Activated CD4-positive, alpha-beta T cell treated with anti-CD3 and anti-CD28 coated beads, Interleukin-2, Interleukin-4, amounts not matched to agents 100 ng/mL and 50 ng/mL, durations not matched to agents 16 hours and 8 hours (primary cell): ENCODE data around the gene CBFA2T3.

ENCODE experiments used
- DNase-seq: peaks from one replicate; pipeline ENCODE4 v3.0.0-alpha.2; 2020; ENCODE audit warnings: low spot score

The CBFA2T3 gene

DNA sequence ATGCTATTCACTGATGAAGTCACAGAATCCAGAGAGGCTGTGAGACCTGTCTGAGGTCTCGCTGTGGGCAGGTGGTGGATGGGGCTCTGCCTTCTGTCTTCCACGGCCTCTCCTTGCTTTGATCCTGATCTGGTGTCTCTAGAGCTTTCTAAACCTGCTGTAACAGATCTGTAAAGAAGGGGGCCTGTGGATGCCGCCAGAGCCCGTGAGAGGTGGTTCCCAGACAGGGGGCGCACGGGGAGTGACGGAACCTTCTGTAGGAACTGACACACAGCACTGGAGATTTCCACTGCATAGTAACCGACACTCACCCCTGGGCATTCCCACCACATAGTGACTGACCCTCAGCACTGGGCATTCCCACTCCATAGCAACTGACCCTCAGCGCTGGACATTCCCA is 16.0 kb downstream of the CBFA2T3 start:
- no peak for DNase-seq

DNA sequence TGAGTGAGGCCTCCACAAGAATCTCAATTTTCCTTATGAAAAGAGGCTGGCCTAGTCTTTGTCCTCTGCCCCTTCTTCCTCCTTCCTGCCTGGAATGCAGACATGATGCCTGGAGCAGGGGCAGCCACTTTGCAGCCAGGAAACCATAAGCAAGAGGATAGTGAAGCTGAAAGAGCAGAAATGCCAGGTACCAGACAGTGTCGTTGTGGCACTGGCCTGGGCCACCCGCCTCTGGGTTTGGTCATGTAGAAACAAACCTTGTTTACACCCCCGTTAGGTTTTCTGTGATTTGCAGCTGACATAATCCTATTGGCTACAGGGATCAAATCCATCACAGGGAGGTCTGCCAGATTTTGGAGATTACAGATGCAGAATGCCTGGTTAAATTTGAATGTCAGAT is 16.5 kb downstream of the CBFA2T3 start:
- no peak for DNase-seq

DNA sequence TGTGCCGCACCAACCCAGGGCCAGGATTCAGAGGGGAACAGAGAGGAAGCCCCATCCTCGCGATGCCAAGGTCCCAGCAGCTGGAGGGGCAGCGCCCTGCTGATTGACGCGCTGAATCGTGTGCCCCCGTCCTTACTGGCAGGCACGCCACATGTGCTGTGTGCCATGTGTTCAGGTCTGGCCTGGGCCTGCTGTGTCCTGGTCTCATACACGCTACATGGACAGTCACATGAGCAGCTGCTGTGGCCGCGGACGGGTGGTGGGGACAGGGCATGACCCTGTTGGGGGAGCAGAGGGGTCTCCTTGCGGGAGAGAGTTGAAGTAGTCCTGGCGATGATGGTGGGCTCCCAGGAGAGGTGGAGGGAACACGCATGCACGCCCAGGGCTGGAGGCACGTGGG is 18.0 kb downstream of the CBFA2T3 start:
- no peak for DNase-seq

DNA sequence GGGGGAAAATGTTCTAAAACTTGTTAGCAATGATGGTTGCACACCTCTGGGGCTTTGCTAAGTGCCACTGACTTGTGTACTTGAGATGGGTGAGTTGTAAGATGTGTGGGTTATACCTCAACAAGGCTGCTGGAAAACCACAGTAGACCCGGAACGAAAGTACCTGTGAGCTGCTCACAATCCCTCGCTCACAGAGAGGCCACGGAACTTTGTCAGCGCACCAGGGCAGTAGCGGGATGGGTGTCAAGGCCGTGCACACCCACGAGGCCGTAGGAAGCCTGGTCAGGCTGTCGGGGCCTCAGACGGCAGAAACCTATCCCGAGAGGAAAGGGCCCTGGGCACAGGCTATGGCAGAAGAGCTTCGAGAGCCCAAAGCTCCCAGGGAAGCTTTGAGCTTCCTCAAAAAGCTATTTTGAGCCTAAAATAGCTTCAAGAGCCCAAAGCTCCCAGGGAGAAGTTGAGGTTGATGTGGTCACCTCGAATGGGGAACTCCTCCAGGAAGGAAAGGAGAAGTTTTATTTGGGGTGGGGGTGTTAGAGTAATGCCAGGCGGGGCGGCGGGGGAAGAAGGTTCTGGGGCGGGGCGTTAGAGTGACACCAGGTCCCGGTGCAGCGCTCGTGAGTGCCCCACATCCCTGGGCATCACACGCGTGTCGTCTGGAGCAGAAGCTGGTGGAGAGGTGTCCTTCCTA is 19.0 kb downstream of the CBFA2T3 start:
- peak; percentile 16 for DNase-seq

DNA sequence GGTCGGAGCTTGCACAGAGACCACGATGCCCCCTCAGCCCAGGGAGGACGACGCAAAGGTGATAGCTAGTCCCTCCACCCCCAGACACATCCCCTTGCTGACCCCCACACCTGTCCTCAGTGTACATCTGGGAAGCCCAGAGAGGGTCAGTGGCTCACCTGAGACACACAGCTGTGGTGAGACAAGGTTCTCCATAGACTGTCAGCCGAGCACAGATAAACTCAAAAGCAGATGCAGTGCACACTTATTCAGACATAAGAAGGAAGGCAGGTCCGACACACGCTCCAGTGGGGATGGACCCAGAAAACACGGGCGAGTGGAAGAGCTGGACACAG is 19.6 kb downstream of the CBFA2T3 start:
- no peak for DNase-seq

DNA sequence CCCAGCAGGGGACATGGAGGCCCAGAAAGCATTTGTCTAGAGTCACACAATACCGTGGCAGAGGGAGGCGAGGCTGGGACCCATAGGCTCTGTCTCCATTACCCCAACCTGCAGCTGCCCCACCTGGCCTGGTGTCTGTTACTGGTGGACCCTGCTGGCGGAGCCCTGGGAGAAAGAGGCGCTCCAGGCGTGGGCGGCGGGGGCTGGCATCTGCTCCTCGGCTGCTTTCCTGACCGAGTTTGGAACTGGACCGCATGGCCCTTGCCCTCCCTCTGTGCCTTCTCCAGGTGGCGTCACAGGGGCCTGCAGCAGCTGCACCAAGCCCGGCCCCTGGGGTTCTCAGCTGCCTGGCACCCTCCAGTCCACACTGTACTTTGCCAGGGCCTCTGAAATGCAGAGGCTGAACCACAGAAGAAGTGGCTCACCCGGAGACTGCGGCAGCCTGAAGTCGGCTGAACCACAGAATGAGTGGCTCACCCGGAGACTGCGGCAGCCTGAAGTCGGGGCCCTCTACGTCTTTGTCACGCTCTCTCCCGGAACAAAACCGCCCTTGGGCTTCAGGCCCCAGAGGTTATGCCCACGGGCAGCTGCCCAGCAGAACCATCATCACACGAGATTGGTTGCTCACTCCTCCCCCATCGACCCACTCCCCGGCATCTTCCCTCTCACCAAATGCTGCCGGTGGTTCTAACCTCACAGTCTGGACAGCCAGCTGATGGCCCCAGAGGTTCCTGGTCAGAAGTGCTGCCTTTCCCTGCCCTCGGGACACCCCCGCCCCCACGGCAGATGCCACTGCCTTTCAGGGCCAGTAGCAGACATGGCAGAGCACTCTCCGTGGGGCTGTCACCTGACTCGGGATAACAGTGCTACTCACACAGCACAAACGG is 20.2 kb downstream of the CBFA2T3 start:
- DNase-seq: no peak

DNA sequence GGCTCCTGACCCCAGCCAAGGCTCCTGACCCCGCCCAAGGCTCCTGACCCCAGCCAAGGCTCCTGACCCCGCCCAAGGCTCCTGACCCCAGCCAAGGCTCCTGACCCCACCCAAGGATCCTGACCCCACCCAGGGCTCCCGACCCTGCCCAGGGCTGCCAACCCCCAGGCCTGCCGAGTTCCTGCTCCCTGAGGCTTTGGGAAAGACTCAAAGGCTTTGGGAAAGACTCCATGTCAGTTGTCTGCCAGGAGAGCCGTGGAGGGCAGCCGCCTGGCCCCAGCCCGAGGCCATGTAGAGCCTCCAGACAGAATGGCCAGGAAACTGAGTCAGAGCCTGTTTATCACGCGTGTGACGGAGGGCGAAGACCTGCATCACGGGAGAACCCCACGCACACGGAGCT is 21.1 kb downstream of the CBFA2T3 start:
- no peak for DNase-seq

DNA sequence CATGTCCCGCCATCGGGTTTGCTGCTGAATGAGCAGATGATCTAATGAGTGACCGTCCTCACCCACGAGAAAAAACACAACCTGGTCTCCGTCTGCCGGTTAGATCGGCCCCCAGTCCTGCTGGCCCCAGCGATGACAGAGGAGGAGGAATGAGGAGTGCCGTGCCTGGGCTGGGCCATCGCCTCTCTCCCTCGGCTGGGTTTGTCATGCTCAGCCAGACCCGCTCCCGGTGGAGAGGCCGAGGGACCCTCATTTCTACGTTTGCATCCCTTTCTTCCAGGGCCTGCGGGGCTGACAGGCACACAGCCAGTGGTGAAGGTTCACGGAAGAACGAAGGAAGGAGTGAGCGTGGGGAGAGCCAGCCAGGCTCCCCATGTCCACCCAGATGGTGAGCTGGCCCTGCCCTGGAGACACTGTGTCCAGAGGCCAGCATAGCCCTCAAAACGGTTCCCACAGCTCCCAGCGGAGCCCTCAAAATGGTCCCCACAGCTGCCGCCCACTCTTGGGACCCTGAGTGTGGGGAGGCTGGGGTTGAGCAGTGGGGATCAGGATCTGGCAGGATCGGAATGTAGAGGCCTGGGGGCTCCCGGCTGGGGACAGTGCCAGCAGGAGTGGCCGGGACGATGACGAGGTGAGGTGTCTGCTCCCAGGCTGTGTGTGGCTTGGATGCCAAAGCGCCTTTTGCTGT is 23.9 kb downstream of the CBFA2T3 start:
- DNase-seq: no peak

DNA sequence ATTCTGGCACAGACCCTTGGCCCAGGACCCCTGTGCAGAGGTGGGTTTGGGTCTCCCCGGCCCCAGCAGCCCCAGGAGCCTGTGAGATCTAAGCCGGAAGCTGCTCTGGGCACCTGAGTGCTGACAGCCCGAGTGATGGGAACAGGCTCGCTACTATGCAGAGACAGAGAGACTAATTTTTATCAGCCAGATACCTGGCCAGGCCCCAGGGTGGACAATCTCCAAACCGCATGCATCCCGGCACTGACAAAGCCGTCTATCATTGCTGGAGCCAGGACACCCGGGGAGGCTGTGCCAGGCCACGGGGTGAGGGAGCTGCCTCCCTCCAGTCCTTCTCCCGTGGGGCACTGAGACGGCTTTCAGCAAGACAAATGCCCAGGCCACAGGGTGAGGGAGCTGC is 25.0 kb downstream of the CBFA2T3 start:
- DNase-seq: no peak

DNA sequence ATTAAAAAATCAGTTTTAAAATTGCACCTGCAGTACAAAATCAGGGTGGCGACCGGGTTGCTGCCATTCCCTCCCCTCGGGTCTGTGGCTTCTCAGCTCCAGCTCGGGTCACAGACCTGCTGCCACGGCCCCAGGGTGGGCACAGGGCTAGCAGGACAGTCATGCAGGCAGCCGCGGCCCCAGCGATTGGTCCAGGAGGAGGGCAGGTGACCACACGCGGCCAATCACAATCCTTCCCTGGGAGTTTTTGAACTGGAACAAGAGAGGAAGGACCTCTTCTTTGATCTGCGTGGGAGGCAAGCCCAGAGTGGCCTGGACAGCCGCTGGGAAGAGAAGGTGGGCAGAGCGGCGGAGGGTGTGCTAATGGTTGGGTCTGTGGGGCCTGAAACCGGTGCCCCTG is 25.5 kb downstream of the CBFA2T3 start:
- no peak for DNase-seq

DNA sequence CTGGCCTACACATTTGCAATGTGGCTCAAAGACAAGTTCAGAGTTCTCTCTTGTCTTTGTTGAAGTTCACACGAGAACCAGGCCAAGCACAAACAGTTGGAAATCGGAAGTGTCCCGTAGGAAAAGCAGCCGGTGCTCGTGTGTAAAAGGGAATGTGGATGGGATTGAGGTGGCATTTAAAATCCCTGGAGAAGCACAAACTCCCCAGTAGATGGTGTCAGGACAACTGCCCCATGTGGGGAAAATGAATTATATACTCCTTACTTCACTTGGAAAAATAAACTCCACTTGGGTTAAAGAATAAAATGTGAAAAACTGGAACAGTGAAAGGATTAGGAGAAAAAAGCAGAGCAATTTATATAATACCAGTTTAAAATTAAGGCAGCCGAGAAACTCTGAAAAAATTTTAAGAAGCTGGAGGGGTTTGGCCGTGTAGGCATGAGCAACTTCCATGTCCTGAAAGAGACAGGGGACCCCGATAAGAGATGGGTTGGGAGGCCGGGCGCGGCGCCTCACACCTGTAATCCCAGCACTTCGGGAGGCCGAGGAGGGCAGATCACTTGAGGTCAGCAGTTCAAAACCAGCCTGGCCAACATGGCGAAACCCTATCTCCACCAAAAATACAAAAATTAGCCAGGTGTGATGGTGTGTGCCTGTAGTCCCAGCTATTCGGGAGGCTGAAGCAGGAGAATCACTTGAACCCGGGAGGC is 28.1 kb downstream of the CBFA2T3 start:
- no peak for DNase-seq

DNA sequence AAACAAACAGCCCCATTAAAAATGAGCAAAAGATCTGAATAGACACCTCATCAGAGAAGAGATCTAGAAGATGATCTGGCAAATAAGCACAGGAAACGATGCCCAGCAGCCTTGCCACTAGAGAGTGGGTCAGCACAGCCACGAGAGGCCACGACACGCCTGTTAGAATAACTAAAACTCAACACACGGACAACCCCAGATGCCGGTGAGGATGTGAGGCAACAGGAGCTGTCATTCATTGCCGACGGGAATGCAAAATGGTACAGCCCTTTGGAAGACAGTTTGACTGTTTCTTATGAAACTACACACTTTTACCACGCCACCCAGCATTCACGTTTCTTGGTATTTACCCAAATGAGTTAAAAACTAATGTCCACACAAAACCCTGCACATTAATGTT is 31.5 kb downstream of the CBFA2T3 start:
- DNase-seq: no peak

DNA sequence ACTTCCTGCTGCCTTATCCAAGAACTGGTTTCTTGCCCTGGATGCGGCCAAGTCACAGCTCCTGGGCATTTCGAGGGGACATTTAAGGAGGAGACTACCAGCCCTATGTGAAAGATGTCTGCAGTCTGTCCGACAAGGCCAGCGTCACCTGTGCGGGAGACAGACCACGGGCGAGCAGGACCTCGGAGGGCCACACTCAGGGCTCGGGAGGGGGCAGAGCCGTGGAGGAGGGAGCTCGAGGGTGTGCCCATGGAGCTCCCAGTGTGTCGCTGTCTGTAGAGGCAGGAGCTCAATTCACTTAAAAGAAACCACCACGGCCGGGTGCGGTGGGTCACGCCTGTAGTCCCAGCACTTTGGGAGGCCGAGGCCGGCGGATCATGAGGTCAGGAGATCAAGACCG is 33.3 kb downstream of the CBFA2T3 start:
- DNase-seq: no peak

DNA sequence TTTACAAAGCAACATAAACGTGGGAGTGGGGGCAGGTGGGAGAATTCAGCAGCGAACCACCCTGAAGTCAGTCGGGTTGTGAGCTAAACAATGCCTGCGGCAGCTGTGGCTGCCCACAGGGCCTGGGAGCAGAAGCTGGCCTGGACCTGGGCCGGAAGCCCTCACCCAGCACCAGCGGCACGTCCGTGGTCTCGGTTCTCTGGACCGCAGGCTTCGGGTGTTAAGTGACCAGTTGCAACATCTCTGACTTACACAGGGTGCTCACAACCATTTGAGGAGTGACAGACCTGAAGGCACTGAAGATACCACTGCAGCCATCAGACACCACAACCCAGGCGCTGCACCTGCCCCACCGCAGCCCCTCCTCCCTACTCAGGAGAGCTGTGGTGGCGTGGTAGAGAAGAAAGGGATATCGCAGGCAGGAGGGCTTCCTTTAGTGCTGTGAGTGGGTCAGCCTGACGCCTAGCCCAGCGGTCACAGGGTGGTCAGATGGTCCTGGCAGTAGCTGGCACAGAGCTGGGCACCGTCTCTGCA is 33.8 kb downstream of the CBFA2T3 start:
- no peak for DNase-seq

DNA sequence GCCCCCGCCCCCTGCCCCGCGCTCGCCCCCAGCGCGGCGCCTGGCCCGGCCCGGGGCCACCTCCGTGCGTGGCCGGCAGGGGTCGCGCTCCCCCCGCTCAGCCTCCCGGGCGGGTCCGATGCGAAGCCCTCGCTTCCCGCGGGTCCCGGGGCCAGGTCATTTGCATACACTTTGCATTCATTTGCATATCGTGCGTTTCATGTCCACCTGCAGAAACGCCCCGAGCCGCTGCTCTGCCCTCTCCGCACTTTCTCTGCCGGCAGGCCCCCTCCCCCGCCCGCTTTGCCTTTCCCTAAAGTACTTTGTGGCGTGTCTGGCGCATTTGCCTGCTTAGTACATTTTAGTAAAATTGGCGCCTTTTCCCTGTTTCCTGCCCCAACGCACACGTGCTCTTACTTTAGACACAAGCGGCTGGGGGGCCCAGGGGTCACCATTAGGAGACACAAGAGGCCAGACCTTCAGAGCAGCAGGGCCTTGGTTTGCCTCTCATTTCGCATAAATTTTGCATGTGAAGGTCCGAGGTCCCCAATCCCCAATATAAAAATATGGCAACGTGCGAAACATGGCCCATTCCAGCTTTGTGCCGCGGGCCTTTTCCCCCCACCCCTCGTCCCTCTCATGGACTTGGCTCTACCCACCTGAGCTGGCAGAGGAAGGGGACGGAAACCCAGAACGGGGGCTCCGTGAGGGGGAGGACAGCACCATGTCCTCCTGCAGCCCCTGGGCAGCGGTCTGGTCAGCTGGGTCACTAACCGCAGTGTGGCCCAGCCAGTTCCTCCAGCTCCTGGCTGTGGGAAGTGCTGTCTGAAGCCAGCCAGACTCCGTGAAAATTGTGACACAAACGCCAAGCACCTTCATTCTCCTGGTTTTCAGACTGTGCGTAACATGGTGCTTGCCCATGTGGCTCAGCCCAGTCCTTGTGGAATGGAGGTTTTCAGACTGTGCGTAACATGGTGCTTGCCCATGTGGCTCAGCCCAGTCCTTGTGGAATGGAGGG is 34.8 kb downstream of the CBFA2T3 start:
- peak; percentile 41 for DNase-seq

DNA sequence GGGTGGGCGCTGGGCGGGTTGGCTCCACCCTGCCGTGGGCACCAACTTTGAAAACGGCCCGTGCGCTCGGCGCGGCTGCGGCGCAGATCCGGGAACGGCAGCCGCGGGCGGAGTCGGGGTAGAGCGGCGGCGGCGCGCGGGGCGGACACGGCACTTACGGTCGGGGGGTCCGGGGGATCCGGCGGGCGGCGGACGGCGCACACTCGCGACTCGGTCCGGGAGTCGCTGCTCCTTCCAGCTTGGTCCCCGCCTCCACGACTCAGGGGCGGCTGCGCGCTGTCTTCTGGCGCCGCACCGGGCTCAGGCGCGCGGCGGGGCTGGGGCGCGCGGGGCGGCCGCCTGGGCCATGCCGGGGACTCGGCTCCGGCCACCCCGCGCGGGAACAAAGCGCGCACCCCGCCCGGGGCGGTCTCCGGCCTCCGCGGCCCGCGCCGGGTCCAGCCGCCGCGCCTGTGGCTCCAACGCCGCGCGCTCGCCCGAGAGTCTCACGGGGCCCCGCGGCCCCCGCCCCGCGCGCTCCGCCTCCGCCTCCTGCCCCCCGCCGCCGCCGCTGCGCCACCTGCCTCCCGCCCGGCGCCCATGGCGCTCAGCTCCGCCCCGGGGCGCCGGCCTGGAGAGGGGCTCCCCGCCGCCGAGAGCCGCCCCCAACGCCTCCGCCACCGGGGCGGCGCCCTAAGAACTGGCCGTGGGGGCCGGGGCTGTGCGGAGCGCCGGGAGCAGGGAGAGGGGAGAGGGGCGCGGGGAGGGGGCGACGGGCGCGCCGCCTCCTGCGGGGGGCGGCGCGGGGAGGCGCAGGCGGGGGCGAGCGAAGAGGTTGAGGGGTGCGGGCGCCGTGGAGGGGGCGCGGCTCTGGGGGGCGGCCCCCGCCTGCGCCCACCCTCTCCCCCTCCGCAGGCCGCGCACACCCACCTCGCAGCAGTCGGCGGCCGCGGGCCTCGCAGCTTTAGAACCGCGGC is 35.9 kb downstream of the CBFA2T3 start:
- DNase-seq: no peak

DNA sequence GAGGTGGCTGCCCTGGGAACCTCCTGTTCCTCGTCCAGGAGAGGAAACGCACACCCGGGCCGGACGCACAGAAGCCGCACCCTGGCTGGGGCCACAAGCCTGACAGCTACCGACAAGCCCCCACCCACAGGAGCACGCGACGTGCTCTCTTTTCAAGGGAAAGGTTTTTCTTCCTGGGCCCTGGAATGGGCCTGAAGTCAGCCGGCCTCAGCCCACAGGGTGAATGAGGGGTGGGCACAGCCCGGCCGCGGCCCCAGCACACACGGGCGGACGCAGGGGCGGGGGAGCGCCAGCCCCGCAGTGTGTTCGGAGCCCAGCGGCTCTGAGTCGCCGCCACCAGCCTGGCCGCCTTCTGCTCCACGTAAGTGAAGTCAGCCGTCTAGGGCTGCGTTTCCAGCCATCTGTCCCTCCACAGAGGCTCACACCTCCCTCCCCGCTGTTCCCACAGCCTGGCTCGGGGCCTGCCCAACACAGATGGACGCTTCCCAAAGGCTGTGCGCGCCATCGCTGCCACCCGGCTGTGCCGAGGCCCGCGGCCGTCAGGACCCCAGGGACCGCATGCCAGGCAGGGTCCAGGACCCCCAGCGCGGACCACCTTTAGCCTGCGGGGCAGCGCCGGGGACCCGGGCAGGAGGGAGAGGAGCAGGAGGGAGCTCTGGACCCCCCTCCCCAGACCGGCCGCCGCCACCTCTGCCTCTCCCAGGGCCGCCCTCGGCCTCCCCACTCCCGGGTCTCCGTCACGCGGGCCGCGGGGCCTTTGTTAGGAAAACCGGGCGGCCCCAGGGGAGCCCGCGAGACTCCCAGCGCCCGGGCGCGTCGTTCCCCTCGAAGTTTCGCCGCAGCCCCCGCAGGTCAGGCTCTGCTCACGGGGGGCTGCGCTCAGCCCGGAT is 36.8 kb downstream of the CBFA2T3 start:
- DNase-seq: no peak

DNA sequence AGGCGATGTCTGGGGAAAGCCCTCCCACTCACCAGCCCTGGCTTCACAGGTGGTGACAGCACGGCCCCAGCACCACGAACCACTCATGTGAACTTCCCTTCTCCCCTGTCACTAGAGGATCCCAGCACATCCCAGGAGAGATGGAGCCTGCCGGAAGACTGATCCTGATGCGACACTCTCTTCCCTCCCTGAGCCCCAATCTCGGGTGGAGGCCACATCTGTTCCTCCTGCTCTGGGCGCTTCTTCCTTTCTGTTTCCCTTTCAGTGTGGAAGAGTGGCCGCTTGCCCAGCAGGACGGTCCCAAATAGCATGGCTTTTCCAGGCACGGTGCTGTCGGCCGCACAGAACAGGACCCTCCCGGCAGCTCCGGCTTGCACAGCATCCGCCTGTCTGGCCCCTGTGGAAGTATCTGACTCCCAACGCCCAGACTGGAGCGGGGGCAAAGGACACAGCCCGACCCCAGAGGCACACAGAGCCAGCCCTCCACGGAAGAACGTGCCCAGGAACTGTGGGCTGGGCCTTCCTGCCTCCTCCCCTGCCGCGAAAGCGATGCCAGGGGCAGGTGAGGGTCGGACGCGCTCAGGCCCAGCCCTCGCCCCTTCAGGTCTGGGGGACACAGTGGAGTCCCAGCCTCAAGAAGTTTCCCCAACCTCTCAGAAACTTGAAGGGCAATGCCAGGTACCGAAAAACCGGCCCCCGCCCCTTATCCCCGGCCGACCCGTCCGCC is 37.6 kb downstream of the CBFA2T3 start:
- no peak for DNase-seq
